Loucy (cell line): Measurements from ENCODE around the gene WLS.

Experiments used
- H2AFZ ChIP-seq: fragments of 200-600 bp; sonication (generic); 2 replicates; pipeline ENCODE4 v1.6.0; 2016; ENCODE audit warnings: antibody characterized with exemption, mild to moderate bottlenecking, low read length, moderate library complexity
- H3F3A ChIP-seq: fragments of 200-600 bp; 2 replicates; pipeline ENCODE4 v1.6.0; 2016; ENCODE audit warnings: antibody characterized with exemption, low read depth, mild to moderate bottlenecking
- H3K27me3 ChIP-seq: fragments of 200-600 bp; sonication (generic); 2 replicates; pipeline ENCODE4 v1.6.1; 2014; ENCODE audit warnings: low read length, mild to moderate bottlenecking; ENCODE audit not compliant: insufficient read depth, poor library complexity, severe bottlenecking
- H3K36me3 ChIP-seq: fragments of 200-600 bp; sonication (generic); 2 replicates; pipeline ENCODE4 v1.6.1; 2016; ENCODE audit warnings: low read length; ENCODE audit not compliant: insufficient read depth
- H3K4me1 ChIP-seq: fragments of 200-600 bp; sonication (generic); 2 replicates; pipeline ENCODE4 v1.5.1; 2014; ENCODE audit warnings: low read length, mild to moderate bottlenecking; ENCODE audit not compliant: insufficient read depth, poor library complexity, severe bottlenecking
- H3K4me2 ChIP-seq: fragments of 200-600 bp; sonication (generic); 2 replicates; pipeline ENCODE4 v1.6.0; 2014; ENCODE audit warnings: antibody characterized with exemption, low read length, low read depth, mild to moderate bottlenecking; ENCODE audit not compliant: poor library complexity, severe bottlenecking
- H3K4me3 ChIP-seq: fragments of 200-600 bp; sonication (generic); 2 replicates; pipeline ENCODE4 v1.5.1; 2014; ENCODE audit warnings: low read length, mild to moderate bottlenecking, mixed read lengths; ENCODE audit not compliant: poor library complexity, severe bottlenecking
- H3K79me2 ChIP-seq: fragments of 200-600 bp; sonication (generic); 2 replicates; pipeline ENCODE4 v1.6.1; 2014; ENCODE audit warnings: low read length; ENCODE audit not compliant: insufficient read depth
- H3K9ac ChIP-seq: fragments of 200-600 bp; sonication (generic); 2 replicates; pipeline ENCODE4 v1.6.0; 2014; ENCODE audit warnings: mild to moderate bottlenecking, low read depth, low read length, moderate library complexity; ENCODE audit not compliant: poor library complexity, severe bottlenecking
- H3K9me2 ChIP-seq: fragments of 200-600 bp; sonication (generic); replicated peaks from 2 replicates; pipeline ENCODE4 v1.6.1; 2016; ENCODE audit warnings: low read depth, low read length, mixed read lengths
- H3K9me3 ChIP-seq: fragments of 200-600 bp; sonication (generic); 2 replicates; pipeline ENCODE4 v1.6.1; 2014; ENCODE audit warnings: mild to moderate bottlenecking, antibody characterized with exemption, low read length, low read depth; ENCODE audit not compliant: insufficient read depth
- H4K20me1 ChIP-seq: fragments of 200-600 bp; sonication (generic); 2 replicates; pipeline ENCODE4 v1.6.0; 2014; ENCODE audit warnings: antibody characterized with exemption, low read length, mild to moderate bottlenecking; ENCODE audit not compliant: insufficient read depth, poor library complexity, severe bottlenecking
- EZH2phosphoT487 ChIP-seq: fragments of 200-600 bp; IDR thresholded peaks from 2 replicates; pipeline ENCODE4 v1.6.1; 2018; ENCODE audit warnings: antibody characterized with exemption, mild to moderate bottlenecking, moderate library complexity, borderline replicate concordance
- TF ChIP-seq, protein P1 (sequence below): fragments of 200-600 bp; sonication (generic); conservative IDR thresholded peaks from 2 replicates; pipeline ENCODE4 v1.5.1; 2014; ENCODE audit warnings: mild to moderate bottlenecking, antibody characterized with exemption, low read length

The WLS gene

DNA sequence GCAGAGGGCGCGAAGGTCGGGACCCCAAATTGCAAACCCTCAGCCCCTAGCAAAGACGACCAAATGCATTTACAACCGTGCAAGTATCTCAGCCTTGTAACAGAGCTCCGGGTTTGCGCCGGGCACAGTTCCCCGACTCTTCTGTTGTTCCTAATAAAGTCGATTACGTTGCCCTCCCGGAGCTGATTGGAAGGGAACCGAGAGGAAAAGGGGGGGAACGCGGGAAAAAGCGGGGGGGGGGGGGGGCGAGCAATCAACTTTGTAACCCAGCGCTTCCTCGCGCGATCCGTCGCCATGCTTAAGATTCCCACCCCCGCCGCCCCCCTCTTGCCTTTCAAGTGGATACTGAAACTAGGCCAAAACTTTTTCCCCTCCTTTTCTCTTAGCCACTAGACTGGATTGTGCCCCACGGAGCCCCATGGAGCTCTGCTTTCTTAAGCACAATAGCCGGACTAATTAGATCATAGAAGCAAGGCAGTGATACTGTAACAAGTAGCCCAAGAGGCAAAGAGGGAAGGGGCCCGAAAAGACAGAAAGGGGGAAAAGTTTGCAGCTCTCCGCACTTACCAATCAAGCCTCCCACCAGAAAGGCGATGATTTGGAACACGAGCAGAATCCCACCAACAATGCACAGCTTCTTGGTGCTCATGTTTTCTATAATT, 565 bp downstream of the WLS start:
- Histone ChIP-seq H2AFZ (no peak overlapping the region), H3K4me2 (no peak overlapping the region), H3K9me2 (no peaks in the 10 kb centered on the region), H3K4me3 (no peak overlapping the region), H3K9me3 (no peaks in the 10 kb centered on the region), H3K27me3 (no peaks in the 10 kb centered on the region), H3K9ac (no peak overlapping the region), H4K20me1 (no peaks in the 10 kb centered on the region), H3K79me2 (no peaks in the 10 kb centered on the region), H3F3A (no peaks in the 10 kb centered on the region), H3K4me1 (no peaks in the 10 kb centered on the region), H3K36me3 (no peaks in the 10 kb centered on the region)
- TF ChIP-seq, protein P1, sequence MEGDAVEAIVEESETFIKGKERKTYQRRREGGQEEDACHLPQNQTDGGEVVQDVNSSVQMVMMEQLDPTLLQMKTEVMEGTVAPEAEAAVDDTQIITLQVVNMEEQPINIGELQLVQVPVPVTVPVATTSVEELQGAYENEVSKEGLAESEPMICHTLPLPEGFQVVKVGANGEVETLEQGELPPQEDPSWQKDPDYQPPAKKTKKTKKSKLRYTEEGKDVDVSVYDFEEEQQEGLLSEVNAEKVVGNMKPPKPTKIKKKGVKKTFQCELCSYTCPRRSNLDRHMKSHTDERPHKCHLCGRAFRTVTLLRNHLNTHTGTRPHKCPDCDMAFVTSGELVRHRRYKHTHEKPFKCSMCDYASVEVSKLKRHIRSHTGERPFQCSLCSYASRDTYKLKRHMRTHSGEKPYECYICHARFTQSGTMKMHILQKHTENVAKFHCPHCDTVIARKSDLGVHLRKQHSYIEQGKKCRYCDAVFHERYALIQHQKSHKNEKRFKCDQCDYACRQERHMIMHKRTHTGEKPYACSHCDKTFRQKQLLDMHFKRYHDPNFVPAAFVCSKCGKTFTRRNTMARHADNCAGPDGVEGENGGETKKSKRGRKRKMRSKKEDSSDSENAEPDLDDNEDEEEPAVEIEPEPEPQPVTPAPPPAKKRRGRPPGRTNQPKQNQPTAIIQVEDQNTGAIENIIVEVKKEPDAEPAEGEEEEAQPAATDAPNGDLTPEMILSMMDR, result no peak
- no peak for TF ChIP-seq EZH2phosphoT487

DNA sequence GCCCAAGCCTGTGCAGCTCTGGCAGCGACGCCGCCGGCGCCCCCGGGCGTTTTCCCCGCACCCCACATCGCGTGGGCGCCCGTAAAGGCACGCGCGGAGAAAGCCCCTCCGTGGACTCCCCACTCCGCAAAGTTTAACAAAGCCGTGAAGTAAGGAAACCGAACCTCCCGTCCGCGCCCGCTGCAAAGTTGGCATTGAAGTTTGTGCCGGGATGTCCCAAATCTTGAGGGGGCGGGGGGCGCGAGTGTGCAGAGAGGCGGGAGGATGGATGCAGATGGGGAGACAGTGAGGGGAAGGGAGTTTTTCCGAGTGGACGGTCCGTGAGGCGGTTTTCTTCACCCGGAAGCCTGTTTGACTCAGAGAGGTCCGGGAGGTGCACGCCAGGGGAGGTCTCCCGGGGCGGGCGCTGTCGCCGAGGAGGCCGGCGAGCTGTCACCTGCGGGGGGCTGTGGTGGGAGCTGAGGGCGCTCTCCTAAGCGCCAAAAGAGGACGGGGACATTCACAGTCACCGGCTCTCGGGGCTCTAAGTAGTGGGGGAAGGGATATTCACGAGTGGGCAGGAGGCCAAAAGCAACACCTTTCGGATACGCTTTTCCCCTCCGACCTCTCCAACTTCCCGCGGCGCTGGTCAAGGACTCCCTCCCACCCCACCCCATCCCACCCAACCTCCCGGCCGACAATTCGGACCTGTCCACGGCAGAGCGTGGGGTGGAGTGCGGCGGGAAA, 1.3 kb downstream of the WLS start:
- no peaks in the 10 kb centered on the region for H3F3A ChIP-seq
- no peaks in the 10 kb centered on the region for H3K9me3 ChIP-seq
- H4K20me1 ChIP-seq, result no peaks in the 10 kb centered on the region
- H3K4me1 ChIP-seq, result no peaks in the 10 kb centered on the region
- no peak for TF ChIP-seq EZH2phosphoT487
- TF ChIP-seq, protein P1, result no peak
- no peak overlapping the region for H3K9ac ChIP-seq
- no peaks in the 10 kb centered on the region for H3K36me3 ChIP-seq
- H3K4me2 ChIP-seq, result no peak overlapping the region
- H3K27me3 ChIP-seq, result no peaks in the 10 kb centered on the region
- H3K4me3 ChIP-seq, result no peak overlapping the region
- H2AFZ ChIP-seq, result no peak overlapping the region
- H3K9me2 ChIP-seq, result no peaks in the 10 kb centered on the region
- H3K79me2 ChIP-seq, result no peaks in the 10 kb centered on the region

DNA sequence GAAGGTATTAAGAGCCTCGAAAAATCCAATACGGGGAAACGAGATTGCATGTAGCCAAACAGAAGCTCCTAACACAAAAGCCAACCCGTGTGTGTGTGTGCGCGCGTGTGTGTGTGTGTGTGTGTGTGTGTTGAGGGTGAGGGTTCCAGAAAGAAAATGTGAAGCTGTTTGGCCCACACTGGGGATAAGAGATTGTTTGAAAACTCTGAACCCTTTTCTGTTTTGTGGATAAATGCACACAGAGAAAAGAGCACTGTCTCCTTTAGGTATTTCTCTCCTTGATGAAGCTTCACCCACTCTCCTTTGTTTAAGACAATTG, 1.9 kb downstream of the WLS start:
- Histone ChIP-seq H3K9ac (no peak overlapping the region), H3K4me3 (no peak overlapping the region), H3K79me2 (no peaks in the 10 kb centered on the region), H2AFZ (no peak overlapping the region), H3F3A (no peaks in the 10 kb centered on the region), H3K27me3 (no peaks in the 10 kb centered on the region), H3K4me2 (no peak overlapping the region), H3K4me1 (no peaks in the 10 kb centered on the region), H4K20me1 (no peaks in the 10 kb centered on the region), H3K36me3 (no peaks in the 10 kb centered on the region), H3K9me3 (no peaks in the 10 kb centered on the region), H3K9me2 (no peaks in the 10 kb centered on the region)
- TF ChIP-seq, protein P1, result no peak
- TF ChIP-seq EZH2phosphoT487, result no peak
